ENCODE results near the gene KIAA1217. TPM values are rescaled to one million over a fixed set of nuclear protein-coding genes. Genes with fewer than 3 reads are reported as not detected.

The KIAA1217 gene
- polyA plus RNA-seq, 3 donors: not detected

GRCh38 chr10:24240041-24240751 is 31.3 kb downstream of the KIAA1217 start:
- intact Hi-C loops (cut with micrococcal nuclease): no loop called here
- 37% methylated on average over 2 of the region's 8 CpGs for WGBS (ENCODE audit: insufficient coverage)

DNA sequence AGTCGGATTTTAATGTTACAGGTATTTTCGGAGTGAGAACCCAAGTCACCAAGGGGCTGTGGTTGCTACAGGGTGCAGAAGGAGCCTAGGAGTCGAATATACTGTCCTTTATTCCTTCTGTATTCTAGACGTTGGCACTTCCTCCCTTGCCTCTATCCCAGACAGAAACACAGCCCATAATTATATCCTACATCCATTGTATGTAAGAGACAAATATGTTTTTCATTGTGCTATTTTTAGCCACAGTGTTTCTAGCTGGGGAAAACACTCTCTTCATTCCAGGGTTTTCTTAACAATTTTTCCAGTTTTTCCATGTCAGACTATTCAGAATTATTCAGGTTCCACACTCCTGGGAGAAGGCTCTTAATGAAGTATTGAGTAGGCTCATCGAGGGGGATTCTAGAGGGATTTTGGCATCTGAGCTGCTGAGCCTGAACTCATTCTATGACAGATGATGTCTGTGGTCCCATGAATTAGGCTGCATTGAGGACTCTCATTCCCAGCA is 32.6 kb downstream of the KIAA1217 start:
- TF ChIP-seq, protein P1, sequence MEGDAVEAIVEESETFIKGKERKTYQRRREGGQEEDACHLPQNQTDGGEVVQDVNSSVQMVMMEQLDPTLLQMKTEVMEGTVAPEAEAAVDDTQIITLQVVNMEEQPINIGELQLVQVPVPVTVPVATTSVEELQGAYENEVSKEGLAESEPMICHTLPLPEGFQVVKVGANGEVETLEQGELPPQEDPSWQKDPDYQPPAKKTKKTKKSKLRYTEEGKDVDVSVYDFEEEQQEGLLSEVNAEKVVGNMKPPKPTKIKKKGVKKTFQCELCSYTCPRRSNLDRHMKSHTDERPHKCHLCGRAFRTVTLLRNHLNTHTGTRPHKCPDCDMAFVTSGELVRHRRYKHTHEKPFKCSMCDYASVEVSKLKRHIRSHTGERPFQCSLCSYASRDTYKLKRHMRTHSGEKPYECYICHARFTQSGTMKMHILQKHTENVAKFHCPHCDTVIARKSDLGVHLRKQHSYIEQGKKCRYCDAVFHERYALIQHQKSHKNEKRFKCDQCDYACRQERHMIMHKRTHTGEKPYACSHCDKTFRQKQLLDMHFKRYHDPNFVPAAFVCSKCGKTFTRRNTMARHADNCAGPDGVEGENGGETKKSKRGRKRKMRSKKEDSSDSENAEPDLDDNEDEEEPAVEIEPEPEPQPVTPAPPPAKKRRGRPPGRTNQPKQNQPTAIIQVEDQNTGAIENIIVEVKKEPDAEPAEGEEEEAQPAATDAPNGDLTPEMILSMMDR (IDR thresholded peaks at IDR 0.05): no peak
- intact Hi-C loops (cut with micrococcal nuclease): no loop called here
- Histone ChIP-seq H3K4me1 (ENCODE audit: control insufficient read depth in 1 of 2, insufficient read depth in 2 of 2, low read length in 2 of 2) (no peaks in the 10 kb centered on the region), H3K4me3 (replicated peaks in 1 of 3; ENCODE audit: low read depth in 2 of 3, low read length in 3 of 3) (no peak overlapping the region), H3K4me2 (replicated peaks; ENCODE audit: extremely low read depth, low read length, poor library complexity, severe bottlenecking) (no peak overlapping the region), H3K79me2 (ENCODE audit: insufficient read depth, low read length) (no peaks in the 10 kb centered on the region), H2AFZ (ENCODE audit: insufficient read depth, low read depth, low read length, poor library complexity, severe bottlenecking) (no peak overlapping the region), H3K9ac (ENCODE audit: insufficient read depth, low read length, poor library complexity, severe bottlenecking) (no peak overlapping the region), H4K20me1 (ENCODE audit: insufficient read depth, low read length) (no peaks in the 10 kb centered on the region), H3K9me3 (replicated peaks in 1 of 2; ENCODE audit: control insufficient read depth in 1 of 2, insufficient read depth in 1 of 2, low read length in 2 of 2) (no peaks in the 10 kb centered on the region), H3K36me3 (replicated peaks in 1 of 2; ENCODE audit: control insufficient read depth in 1 of 2, insufficient read depth in 2 of 2, low read length in 2 of 2) (no peaks in the 10 kb centered on the region), H3K27ac (ENCODE audit: low read depth in 1 of 2, low read length in 2 of 2) (no peak overlapping the region), H3K27me3 (ENCODE audit: control insufficient read depth in 2 of 2, insufficient read depth in 2 of 2, low read length in 2 of 2) (no peaks in the 10 kb centered on the region)
- WGBS (ENCODE audit: insufficient coverage): 100% methylated on average over 2 of the region's 5 CpGs
- H3K27me3 Mint-ChIP-seq (ENCODE audit: low read depth in 3 of 3): peaks cover 5 to 16% (median 8%) of the 10 kb centered on the region in 3 donors
- no peaks in the 10 kb centered on the region for H3K36me3 Mint-ChIP-seq
- H3K4me1 Mint-ChIP-seq: no peaks in the 10 kb centered on the region
- peaks cover 0 to 3% (median 0%) of the 10 kb centered on the region in 7 donors for H3K9me3 Mint-ChIP-seq
- no peak overlapping the region for H3K27ac Mint-ChIP-seq
- no peak for DNase-seq
- H3K4me3 Mint-ChIP-seq: no peak overlapping the region

More at GRCh38 chr10:24240041-24240751, 31.3 kb downstream of the KIAA1217 start:
- Mint-ChIP-seq H3K4me1 (no peaks in the 10 kb centered on the region), H3K4me3 (no peak overlapping the region), H3K36me3 (no peaks in the 10 kb centered on the region), H3K9me3 (peaks cover 0 to 2% (median 0%) of the 10 kb centered on the region in 7 donors), H3K27ac (no peak overlapping the region), H3K27me3 (ENCODE audit: low read depth in 3 of 3) (peaks cover 5 to 15% (median 8%) of the 10 kb centered on the region in 3 donors)
- no peaks in the 10 kb centered on the region for H3K36me3 ChIP-seq (replicated peaks in 1 of 2; ENCODE audit: control insufficient read depth in 1 of 2, insufficient read depth in 2 of 2, low read length in 2 of 2)
- H3K9ac ChIP-seq (ENCODE audit: insufficient read depth, low read length, poor library complexity, severe bottlenecking): no peak overlapping the region
- TF ChIP-seq, protein P1 (IDR thresholded peaks at IDR 0.05): no peak
- no peaks in the 10 kb centered on the region for H3K79me2 ChIP-seq (ENCODE audit: insufficient read depth, low read length)
- H3K9me3 ChIP-seq (replicated peaks in 1 of 2; ENCODE audit: control insufficient read depth in 1 of 2, insufficient read depth in 1 of 2, low read length in 2 of 2): no peaks in the 10 kb centered on the region
- H2AFZ ChIP-seq (ENCODE audit: insufficient read depth, low read depth, low read length, poor library complexity, severe bottlenecking): no peak overlapping the region
- H3K4me2 ChIP-seq (replicated peaks; ENCODE audit: extremely low read depth, low read length, poor library complexity, severe bottlenecking): no peak overlapping the region
- no peaks in the 10 kb centered on the region for H4K20me1 ChIP-seq (ENCODE audit: insufficient read depth, low read length)
- no peak overlapping the region for H3K27ac ChIP-seq (ENCODE audit: low read depth in 1 of 2, low read length in 2 of 2)
- no peaks in the 10 kb centered on the region for H3K4me1 ChIP-seq (ENCODE audit: control insufficient read depth in 1 of 2, insufficient read depth in 2 of 2, low read length in 2 of 2)
- H3K27me3 ChIP-seq (ENCODE audit: control insufficient read depth in 2 of 2, insufficient read depth in 2 of 2, low read length in 2 of 2): no peaks in the 10 kb centered on the region
- no peak for DNase-seq
- no peak overlapping the region for H3K4me3 ChIP-seq (replicated peaks in 1 of 3; ENCODE audit: low read depth in 2 of 3, low read length in 3 of 3)
